ENCODE results near the gene CACNB4.

DNA sequence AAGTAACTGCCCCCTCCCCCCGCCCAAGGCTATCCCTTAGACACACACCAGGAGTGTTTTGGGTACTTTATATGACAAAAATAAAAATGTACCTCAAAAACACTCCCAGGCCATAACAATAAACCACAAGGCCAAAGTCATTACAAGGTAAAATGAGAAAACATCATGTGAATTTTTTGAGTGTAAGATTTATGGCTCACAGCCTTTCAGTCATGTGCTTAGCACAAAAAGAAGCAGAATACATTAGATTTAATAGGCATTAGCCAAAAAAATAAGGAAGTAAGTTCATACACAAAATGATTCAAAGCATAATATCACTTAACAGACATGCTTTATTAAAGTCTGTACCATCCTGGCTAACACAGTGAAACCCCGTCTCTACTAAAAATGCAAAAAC, 103.7 kb downstream of the CACNB4 start:
- TF ChIP-seq POLR2A (IDR thresholded peaks at IDR 0.05), result no peak
- TF ChIP-seq, protein P1, sequence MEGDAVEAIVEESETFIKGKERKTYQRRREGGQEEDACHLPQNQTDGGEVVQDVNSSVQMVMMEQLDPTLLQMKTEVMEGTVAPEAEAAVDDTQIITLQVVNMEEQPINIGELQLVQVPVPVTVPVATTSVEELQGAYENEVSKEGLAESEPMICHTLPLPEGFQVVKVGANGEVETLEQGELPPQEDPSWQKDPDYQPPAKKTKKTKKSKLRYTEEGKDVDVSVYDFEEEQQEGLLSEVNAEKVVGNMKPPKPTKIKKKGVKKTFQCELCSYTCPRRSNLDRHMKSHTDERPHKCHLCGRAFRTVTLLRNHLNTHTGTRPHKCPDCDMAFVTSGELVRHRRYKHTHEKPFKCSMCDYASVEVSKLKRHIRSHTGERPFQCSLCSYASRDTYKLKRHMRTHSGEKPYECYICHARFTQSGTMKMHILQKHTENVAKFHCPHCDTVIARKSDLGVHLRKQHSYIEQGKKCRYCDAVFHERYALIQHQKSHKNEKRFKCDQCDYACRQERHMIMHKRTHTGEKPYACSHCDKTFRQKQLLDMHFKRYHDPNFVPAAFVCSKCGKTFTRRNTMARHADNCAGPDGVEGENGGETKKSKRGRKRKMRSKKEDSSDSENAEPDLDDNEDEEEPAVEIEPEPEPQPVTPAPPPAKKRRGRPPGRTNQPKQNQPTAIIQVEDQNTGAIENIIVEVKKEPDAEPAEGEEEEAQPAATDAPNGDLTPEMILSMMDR (IDR thresholded peaks at IDR 0.05), result no peak
